AG04449 (cell line): ENCODE results near the gene TIGAR.

ENCODE experiments used
- CTCF ChIA-PET: fragments of 350-600 bp; formaldehyde crosslinking; extraction: SDS; loops from one replicate; lab custom pipeline; 2021; ENCODE audit warnings: antibody characterized with exemption; lab: Yijun Ruan, JAX
- POLR2A ChIA-PET: fragments of 400-600, 350-600 bp; formaldehyde crosslinking; extraction: SDS; loops from one replicate; lab custom pipeline; 2020; ENCODE audit warnings: antibody characterized with exemption, inconsistent platforms; lab: Yijun Ruan, JAX
- DNase-seq: peaks from one replicate; pipeline ENCODE4 v3.0.0-alpha.2; 2010; ENCODE audit warnings: low read depth, low spot score
- H3K4me3 ChIP-seq: 2 replicates; pipeline ENCODE4 v1.5.1; 2011; ENCODE audit warnings: low read depth, mild to moderate bottlenecking, control low read depth, low read length
- CTCF ChIP-seq: IDR thresholded peaks from one replicate; pipeline ENCODE4 v1.5.1; 2011; ENCODE audit warnings: mild to moderate bottlenecking, moderate library complexity, low read length, control low read depth, inconsistent platforms; ENCODE audit not compliant: insufficient read depth; ENCODE audit errors: missing control alignments

The TIGAR gene

GRCh38 chr12:4370265-4370664 lies 49.3 kb downstream of the TIGAR start:
- H3K4me3 ChIP-seq = no peak overlapping the region
- no peak for DNase-seq
- ChIA-PET CTCF (no interaction called here), POLR2A (no interaction called here)
- TF ChIP-seq CTCF = no peak

DNA sequence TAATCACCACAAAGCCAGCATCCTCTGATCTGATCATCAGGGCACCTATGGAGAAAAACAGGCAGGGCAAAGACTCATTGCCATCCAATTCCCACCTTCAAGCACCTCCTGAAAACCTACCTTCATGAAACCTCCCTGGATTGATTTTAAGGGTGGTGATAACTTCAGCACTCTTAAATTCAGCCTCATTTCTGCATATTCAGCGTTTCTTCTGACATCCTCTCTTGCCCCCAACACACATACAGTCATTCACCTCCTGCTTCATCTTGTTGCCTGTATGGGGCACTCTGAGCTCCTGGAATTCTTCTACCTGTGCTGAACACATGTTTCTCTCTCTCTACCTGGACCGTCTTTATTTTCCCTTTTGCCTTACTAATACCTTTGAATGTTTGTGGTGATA lies 51.6 kb downstream of the TIGAR start:
- DNase-seq = no peak
- TF ChIP-seq CTCF = no peak
- POLR2A ChIA-PET = no interaction called here
- CTCF ChIA-PET = no interaction called here
- H3K4me3 ChIP-seq = no peak overlapping the region

DNA sequence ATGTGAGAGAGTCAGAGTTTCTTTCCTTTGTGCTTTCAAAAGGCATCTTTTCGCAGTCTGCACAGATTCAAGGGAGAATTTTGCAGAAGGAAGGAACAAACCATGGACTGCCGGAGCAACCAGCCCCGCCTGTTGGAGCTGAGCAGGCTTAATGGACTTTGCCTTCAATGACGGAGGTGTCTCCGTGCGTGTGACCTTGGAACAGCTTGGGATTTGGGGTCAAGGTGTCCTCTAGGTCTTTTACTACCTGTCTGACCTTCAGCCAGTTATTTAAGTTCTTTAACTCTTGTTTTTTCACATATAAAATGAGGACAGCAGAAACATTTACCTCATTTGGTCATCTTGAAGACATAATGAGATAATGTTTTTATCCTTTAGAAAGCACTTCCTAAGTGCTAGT lies 54.4 kb downstream of the TIGAR start:
- no peak for DNase-seq
- TF ChIP-seq CTCF = no peak
- H3K4me3 ChIP-seq = no peak overlapping the region
- ChIA-PET POLR2A (no interaction called here), CTCF (no interaction called here)

GRCh38 chr12:4378772-4379171 lies 57.8 kb downstream of the TIGAR start:
- ChIA-PET POLR2A (no interaction called here), CTCF (no interaction called here)
- no peak overlapping the region for H3K4me3 ChIP-seq
- no peak for TF ChIP-seq CTCF
- DNase-seq = no peak

DNA sequence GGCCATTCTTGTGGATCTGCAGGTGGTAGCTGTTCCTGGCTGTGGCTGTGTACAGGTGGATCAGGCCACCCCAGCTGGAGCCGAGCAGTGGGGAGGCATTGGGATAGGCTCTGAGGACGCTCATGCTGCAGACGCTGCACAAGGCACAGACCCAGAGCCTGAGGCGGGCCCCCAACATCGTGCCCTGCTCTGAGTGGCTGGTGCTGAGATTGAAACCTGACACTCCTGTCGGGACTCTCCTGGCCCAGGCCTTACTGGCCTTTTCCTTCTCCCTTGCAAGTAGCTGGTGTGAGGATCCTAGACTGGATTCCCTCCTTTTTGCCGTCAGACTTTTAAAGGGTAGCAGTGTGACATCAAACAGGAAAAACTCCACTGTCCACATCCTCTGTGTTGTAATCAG lies 58.4 kb downstream of the TIGAR start, which contains the start of gene FGF23:
TSS of gene FGF23 (minus strand) at position 308 of the 400 bp plus-strand sequence. CDS start at position 178, 130 bp downstream.
- H3K4me3 ChIP-seq = no peak within 1 kb of the TSS
- no peak for TF ChIP-seq CTCF
- ChIA-PET CTCF (no interaction called here), POLR2A (no interaction called here)
- DNase-seq = no peak

DNA sequence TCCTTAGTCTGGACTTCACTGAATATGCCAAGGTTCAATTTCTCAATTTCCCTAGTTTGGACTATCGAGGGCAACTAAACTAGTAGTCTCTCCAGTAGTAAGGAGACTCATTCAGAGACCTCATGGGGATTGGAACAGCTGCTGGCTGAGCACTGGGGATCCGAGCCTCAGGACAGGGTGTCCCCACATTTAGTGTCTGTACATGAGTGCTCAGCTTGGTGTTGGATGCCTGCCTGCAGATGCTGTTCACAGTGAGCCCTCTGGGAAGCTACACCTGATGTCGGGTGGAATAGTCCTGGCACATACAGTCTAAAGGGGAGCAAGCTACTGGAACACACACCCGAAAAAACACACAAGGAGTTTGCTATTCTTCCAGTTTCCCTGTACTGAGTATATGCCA lies 59.3 kb downstream of the TIGAR start:
- no peak for DNase-seq
- TF ChIP-seq CTCF = no peak
- CTCF ChIA-PET = interaction anchor here (1.0 kb wide), 1 partner anchor 41 kb away, joined by 4 read pairs; no protein-coding TSS in a partner anchor
- POLR2A ChIA-PET = no interaction called here
- H3K4me3 ChIP-seq = no peak overlapping the region
